GM21528 (cell line): ENCODE data around the gene MSI2.

Experiments
- ATAC-seq: cut with Tn5 transposase; IDR thresholded peaks from one replicate; pipeline ENCODE4 v1.9.1; 2021; ENCODE audit warnings: mild to moderate bottlenecking, moderate library complexity; ENCODE audit not compliant: unreplicated experiment, low FRiP score

The MSI2 gene

DNA sequence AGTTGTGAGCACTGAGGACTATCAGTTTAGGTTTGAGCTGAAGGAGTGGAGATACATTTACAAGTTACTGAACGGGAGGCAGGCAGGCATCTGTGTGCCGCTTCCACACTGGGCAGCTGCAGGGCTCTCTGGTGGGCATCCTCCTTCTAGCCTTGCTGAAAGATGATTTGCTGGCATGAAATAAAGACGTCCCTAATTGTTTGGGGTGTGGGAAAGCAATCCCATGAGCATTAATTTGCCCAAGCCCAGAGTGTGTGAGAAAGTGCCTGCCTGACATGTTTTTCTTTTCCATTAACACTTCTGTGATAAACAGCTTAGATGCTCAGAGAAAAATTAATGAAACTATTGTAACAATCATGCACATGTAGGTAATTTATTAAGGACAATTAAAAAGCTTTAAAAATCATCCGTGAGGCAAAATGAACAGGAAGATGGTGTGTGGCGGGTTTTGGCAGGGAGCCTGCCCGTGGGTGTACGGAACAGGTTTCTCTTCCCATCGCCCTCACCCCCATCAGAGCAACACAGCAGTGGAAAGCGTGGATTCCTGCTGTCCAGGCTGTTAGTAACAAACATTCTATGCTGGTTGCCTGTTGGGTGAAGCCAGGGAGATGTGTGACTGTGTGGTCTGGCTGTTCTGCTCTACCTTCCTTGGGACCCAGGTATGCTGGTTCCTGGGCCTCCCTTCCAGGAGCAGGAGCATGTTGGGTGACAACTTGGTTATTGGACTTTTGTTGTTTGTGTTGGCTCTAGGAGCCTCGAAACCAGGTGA, 191.9 kb downstream of the MSI2 start:
- ATAC-seq: no peak

GRCh38 chr17:57448759-57449283, 192.5 kb downstream of the MSI2 start:
- ATAC-seq: no peak

DNA sequence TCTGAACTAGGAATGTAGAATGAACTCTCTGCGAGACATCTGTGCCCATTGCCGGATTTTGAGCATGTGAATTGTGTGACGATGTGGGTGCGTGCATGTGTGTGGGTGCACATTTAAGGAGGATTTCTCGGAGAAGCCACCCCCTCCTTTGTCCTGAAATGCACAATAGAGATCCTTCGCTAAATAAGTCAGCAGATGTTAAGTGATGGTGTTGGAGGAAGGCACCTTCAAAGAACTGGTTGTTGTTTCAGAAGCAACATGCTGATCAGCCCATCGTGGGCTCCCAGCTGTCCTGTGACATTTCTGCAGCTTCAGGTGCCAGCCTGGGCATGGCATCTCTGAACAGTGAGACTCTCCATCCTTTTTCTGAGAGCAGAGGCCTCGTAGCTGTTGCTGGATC, 194.9 kb downstream of the MSI2 start:
- no peak for ATAC-seq

DNA sequence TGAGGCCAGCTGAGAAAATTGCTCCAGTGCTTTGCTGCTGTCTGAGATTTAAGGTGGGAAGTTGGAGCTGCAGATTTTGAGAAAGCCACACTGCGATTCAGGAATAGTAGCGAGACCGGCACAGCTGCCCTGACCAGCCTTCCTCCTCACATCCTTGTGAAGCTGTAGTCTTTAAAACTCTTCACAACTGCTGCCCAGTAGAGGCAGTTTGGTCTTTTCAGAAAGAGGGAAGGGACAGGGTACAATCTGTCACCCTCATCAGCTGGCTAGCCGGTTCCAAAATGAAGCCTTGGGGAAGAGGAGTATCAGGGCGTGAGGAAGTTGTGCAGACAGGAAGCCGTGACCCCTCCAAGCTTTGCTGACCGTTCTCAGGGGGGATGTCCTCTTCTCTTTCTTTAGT, 195.3 kb downstream of the MSI2 start:
- ATAC-seq: no peak

DNA sequence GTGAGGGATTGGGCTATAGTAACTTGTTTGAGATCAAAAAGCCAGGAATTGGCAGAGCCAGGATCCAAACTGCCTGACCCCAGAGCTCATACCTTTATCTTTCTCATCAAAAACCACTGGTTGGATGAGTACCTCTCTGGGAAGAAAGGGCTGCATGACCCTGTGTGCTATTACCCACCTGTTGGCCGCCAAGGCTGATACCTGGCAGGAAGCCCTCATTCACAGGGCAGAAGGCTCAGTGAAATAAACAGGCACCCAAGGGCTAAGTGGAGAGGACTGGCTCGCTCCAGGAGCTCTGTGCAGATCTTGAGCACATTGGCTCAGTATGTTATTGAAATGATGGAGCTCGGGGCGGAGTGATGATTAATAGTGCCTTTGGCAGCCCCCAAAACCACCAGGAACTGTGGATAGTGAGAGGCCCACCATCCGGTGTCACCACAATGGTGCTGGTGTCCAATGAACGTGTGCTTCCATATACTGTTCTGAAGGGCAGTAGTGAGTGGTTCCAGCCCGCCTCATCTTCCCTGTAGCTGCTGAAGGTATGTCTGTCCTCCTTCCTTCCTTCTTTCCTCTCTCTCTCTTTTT, 197.6 kb downstream of the MSI2 start:
- ATAC-seq: no peak

DNA sequence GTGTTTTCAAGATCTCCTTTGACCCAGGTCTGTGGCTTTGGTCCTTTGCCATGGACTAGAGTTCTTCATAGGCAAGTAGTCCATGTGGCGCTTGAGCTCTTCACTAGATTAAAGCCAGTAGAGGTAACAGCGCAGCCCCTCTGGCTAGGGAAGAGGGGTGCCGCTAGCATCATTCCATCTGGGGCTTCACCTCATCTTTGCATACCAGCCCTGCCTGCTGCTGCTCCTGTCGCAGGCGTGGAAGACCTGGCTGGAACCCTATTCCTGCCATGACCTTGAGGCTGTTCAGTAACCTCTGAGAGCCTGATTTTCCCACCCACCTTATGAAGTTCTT, 198.4 kb downstream of the MSI2 start:
- no peak for ATAC-seq

- peak; percentile 85 for ATAC-seq
These were observed 199.0 kb downstream of the MSI2 start for GRCh38 chr17:57455063-57455914.

DNA sequence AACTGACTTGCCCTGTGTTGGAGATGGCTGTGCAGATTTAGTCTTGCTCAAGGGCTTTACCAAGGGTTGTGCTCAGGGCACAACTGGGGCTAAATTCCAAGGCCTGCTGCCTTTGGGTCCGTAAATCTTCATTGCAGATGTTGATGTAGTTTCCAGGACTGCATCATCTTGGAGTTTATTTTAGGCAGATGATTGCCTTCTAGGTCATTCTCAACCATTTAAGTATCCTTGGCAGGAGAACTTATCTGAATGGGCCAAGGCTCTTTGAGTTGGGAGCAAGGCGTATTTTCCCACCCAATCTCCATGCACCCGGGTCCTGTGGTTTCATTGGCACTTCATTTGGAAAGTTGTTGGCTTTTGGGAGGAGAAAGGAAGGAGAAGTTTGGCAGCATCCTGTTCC, 200.3 kb downstream of the MSI2 start:
- ATAC-seq: no peak

DNA sequence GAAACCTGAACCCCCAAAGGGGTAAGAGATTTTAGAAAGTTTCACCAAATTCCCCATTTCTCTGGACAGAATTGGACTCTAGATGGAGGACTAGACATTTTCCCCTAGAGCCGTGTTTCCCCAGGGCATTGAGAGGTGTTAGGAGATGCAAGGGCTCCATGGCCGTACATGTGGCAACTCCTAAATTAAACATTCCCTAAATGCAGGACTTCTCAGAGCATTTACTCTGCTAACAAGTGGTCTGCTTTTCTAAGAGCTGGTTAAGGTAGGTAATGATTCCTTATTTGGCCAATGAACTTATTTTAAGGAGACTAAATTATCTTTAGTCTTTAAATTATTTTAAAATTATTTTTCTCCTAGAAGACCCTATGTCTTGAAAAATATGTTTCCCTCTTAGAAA, 200.9 kb downstream of the MSI2 start:
- no peak for ATAC-seq

GRCh38 chr17:57458718-57459285, 202.5 kb downstream of the MSI2 start:
- ATAC-seq: no peak

DNA sequence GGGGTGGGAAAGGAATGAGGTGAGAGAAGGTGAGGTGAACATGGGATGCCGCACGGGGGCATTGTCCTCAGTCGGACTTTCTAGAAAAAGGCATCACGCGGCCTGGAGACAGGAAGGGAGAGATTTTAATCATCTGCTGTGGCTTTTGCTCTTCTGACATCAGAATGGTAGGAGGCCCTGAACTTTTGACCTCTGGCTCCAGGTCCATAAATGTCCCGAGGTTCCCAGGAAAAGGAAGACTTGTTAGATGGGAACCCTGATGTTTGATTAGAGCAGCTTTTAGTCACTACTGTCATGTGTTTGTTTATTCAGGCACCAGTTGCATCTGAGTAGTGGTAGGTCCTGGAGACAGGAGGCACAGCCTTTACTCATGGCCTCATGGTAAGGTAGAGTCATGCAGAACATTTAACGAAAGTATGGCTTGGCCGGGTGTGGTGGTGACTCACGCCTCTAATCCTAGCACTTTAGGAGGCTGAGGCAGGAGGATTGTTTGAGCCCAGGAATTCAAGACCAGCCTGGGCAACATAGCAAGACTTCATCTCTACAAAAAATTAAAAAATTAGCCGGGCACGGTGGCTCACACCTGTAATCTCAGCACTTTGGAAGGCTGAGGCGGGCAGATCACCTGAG, 203.1 kb downstream of the MSI2 start:
- no peak for ATAC-seq

GRCh38 chr17:57461082-57461481, 204.8 kb downstream of the MSI2 start:
- ATAC-seq: no peak

GRCh38 chr17:57462007-57462579, 205.8 kb downstream of the MSI2 start:
- no peak for ATAC-seq

- peak; percentile 85 for ATAC-seq
These were observed 207.0 kb downstream of the MSI2 start for GRCh38 chr17:57463103-57463885.

GRCh38 chr17:57464191-57464864, 208.0 kb downstream of the MSI2 start:
- ATAC-seq: no peak

- ATAC-seq: no peak
These were observed 209.3 kb downstream of the MSI2 start for GRCh38 chr17:57465610-57466009.

GRCh38 chr17:57466017-57466471, 209.7 kb downstream of the MSI2 start:
- no peak for ATAC-seq

GRCh38 chr17:57466521-57466920, 210.2 kb downstream of the MSI2 start:
- ATAC-seq: no peak

DNA sequence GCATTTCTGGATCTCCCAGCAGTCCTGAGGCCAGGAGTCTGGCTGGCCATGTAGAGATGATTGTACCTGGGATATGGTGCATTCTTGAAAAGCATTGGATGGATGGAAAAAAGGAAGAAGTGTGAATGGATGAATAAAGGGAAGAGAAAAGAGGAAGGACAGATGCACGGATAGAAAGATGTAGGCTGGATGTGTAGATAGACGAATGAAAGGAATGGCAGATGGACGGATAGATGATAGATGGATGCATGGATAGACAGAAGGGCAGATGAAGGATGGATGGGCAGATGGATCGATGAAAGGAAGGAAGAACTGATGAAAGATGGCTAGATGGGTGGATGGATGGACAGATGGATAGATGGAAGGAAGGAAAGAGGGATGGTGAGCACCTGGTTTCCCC, 210.9 kb downstream of the MSI2 start:
- no peak for ATAC-seq
